Measurements from ENCODE around the gene MXD1.

DNA sequence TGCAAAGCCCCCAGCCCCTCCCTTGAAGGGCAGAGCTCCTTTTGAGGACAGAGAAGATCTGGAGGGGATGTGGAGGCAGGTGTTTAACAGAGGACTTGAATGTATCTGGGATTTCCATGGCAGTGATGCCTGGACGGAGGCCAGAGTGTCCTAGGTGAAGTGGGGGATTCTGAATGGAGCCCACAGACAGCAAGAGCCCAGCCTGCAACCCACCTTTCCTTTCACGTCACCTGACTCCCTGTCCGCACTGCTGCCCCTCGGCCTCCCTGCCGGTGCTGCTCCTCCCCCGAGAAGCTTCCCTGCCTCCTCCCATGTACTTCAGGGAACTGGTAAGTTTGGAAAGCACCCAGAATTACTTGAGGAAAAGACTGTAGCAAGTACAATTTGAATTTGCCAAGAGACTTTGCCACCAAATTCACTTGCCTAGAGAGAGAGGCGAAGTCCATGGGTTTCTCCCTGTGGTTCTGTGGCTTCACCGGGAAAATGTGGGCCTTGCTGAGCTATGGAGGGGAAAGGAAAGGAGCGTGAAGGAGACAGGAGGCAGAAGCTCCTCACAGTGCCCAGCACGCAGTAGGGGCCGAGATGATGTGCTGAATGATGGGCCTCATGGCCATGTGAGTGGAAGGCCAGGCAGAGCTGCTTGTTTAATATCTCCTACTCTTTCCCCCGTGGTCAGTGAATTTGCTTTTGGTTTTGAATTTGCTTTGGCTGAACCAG is 60.4 kb downstream of the MXD1 start:
- TF ChIP-seq ZNF777 (tag by site-specific recombination; IDR thresholded peaks at IDR 0.05; ENCODE audit: borderline replicate concordance) (no peak), ZNF184 (tag by site-specific recombination; IDR thresholded peaks at IDR 0.05) (no peak), ZNF426 (tag by site-specific recombination; IDR thresholded peaks at IDR 0.05) (no peak)
- TF ChIP-seq, protein P1, sequence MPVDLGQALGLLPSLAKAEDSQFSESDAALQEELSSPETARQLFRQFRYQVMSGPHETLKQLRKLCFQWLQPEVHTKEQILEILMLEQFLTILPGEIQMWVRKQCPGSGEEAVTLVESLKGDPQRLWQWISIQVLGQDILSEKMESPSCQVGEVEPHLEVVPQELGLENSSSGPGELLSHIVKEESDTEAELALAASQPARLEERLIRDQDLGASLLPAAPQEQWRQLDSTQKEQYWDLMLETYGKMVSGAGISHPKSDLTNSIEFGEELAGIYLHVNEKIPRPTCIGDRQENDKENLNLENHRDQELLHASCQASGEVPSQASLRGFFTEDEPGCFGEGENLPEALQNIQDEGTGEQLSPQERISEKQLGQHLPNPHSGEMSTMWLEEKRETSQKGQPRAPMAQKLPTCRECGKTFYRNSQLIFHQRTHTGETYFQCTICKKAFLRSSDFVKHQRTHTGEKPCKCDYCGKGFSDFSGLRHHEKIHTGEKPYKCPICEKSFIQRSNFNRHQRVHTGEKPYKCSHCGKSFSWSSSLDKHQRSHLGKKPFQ (tag by site-specific recombination; IDR thresholded peaks at IDR 0.05): no peak
